SK-N-SH (cell line): ENCODE measurements around the gene MTARC1. TPM values are rescaled to one million over a fixed set of nuclear protein-coding genes. Genes with fewer than 3 reads are reported as not detected.

Experiments
- CTCF ChIA-PET: fragments of 300-600, 350-600 bp; formaldehyde crosslinking; extraction: SDS; loops from one replicate; lab custom pipeline; 2021; lab: Yijun Ruan, JAX
- POLR2A ChIA-PET: fragments of 350-600 bp; sonication (Branson Sonifier 250); formaldehyde crosslinking; extraction: SDS; loops from one replicate; lab custom pipeline; 2020; ENCODE audit warnings: antibody characterized with exemption, inconsistent platforms; lab: Yijun Ruan, JAX
- DNase-seq: peaks from one replicate; pipeline ENCODE4 v3.0.0; 2012
- H2AFZ ChIP-seq: fragments of 200-600 bp; sonication (generic); 2 replicates; pipeline ENCODE4 v1.8.1; 2016; ENCODE audit warnings: antibody characterized with exemption, mild to moderate bottlenecking, low read depth
- H3F3A ChIP-seq: fragments of 200-600 bp; sonication (generic); replicated peaks from 2 replicates; pipeline ENCODE3; 2016; ENCODE audit warnings: antibody characterized with exemption, mild to moderate bottlenecking; ENCODE audit not compliant: insufficient read depth
- H3K27ac ChIP-seq, 2 experiments: fragments of 200-500 bp in 1 of 2; fragments of 200-600 bp in 1 of 2; sonication (Bioruptor generic) in 1 of 2; sonication (generic), shearing (Covaris generic) in 1 of 2; 2 replicates each; pipeline versions ENCODE4 v1.5.1 to v1.6.1; 2014 to 2016; ENCODE audit warnings: low read depth in 2 of 2, inconsistent platforms in 1 of 2, low read length in 1 of 2, mild to moderate bottlenecking in 1 of 2, mixed read lengths in 1 of 2
- H3K27me3 ChIP-seq: fragments of 200-600 bp; sonication (generic), shearing (Covaris generic); 2 replicates; pipeline ENCODE4 v1.6.1; 2016; ENCODE audit warnings: mixed run types; ENCODE audit not compliant: insufficient read depth
- H3K36me3 ChIP-seq, 2 experiments: fragments of 200-500 bp in 1 of 2; fragments of 200-600 bp in 1 of 2; sonication (Bioruptor generic) in 1 of 2; sonication (generic) in 1 of 2; replicated peaks in 1 of 2; 2 replicates each; pipeline versions ENCODE3 to v1.5.1; 2014 to 2016; ENCODE audit warnings: low read length in 1 of 2, mild to moderate bottlenecking in 1 of 2; ENCODE audit not compliant: insufficient read depth in 2 of 2, control insufficient read depth in 1 of 2
- H3K4me1 ChIP-seq, 2 experiments: fragments of 200-500 bp in 1 of 2; fragments of 200-600 bp in 1 of 2; sonication (Bioruptor generic) in 1 of 2; sonication (generic), shearing (Covaris generic) in 1 of 2; 2 replicates each; pipeline versions ENCODE4 v1.5.1 to v1.6.1; 2014 to 2016; ENCODE audit warnings: low read depth in 1 of 2, low read length in 1 of 2, mixed run types in 1 of 2; ENCODE audit not compliant: insufficient read depth in 2 of 2, control insufficient read depth in 1 of 2
- H3K4me2 ChIP-seq: fragments of 200-600 bp; sonication (generic), shearing (Covaris generic); 2 replicates; pipeline ENCODE4 v1.6.1; 2017; ENCODE audit warnings: mixed run types
- H3K4me3 ChIP-seq, 2 experiments: fragments of 200-500 bp in 1 of 2; fragments of 200-600 bp in 1 of 2; sonication (Bioruptor generic) in 1 of 2; sonication (generic), shearing (Covaris generic) in 1 of 2; 2 replicates each; pipeline versions ENCODE4 v1.5.1 to v1.8.1; 2014 to 2016; ENCODE audit warnings: low read depth in 2 of 2, inconsistent platforms in 1 of 2, low read length in 1 of 2, mild to moderate bottlenecking in 1 of 2, mixed read lengths in 1 of 2, moderate library complexity in 1 of 2
- H3K79me2 ChIP-seq: fragments of 200-600 bp; sonication (generic); 2 replicates; pipeline ENCODE4 v1.8.1; 2017; ENCODE audit warnings: mild to moderate bottlenecking; ENCODE audit not compliant: insufficient read depth
- H3K9ac ChIP-seq: fragments of 200-600 bp; sonication (generic); 2 replicates; pipeline ENCODE4 v1.6.1; 2017; ENCODE audit warnings: mixed run types
- H3K9me2 ChIP-seq: fragments of 200-600 bp; sonication (generic); 2 replicates; pipeline ENCODE4 v1.6.1; 2017; ENCODE audit warnings: mixed run types
- H3K9me3 ChIP-seq: fragments of 200-600 bp; sonication (generic); 2 replicates; pipeline ENCODE4 v1.6.1; 2017; ENCODE audit warnings: mixed run types, mild to moderate bottlenecking, moderate library complexity
- H4K20me1 ChIP-seq: fragments of 200-600 bp; sonication (generic); 2 replicates; pipeline ENCODE4 v1.6.1; 2017; ENCODE audit warnings: mild to moderate bottlenecking, mixed run types; ENCODE audit not compliant: insufficient read depth
- CTCF ChIP-seq: fragments of 200-600 bp; sonication (generic); IDR thresholded peaks from 2 replicates; pipeline ENCODE4 v1.6.1; 2017; ENCODE audit warnings: antibody characterized with exemption, mild to moderate bottlenecking, moderate library complexity
- EZH2phosphoT487 ChIP-seq: fragments of 200-600 bp; sonication (generic); IDR thresholded peaks from 2 replicates; pipeline ENCODE4 v1.6.1; 2017; ENCODE audit warnings: low read depth, mixed run types, mild to moderate bottlenecking, antibody characterized with exemption, moderate library complexity, borderline replicate concordance
- FOXM1 ChIP-seq: IDR thresholded peaks from 2 replicates; pipeline ENCODE4 v1.4.0; 2012; ENCODE audit warnings: low read depth, mild to moderate bottlenecking
- GATA2 ChIP-seq: sonication (generic); formaldehyde crosslinking; IDR thresholded peaks from 2 replicates; pipeline ENCODE4 v1.5.0; 2020; ENCODE audit warnings: mild to moderate bottlenecking, missing genetic modification reagents
- PBX3 ChIP-seq: IDR thresholded peaks from 2 replicates; pipeline ENCODE4; 2012
- POLR2AphosphoS5 ChIP-seq: IDR thresholded peaks from 2 replicates; pipeline ENCODE4 v1.6.1; 2012; ENCODE audit warnings: low read depth, low read length
- RCOR1 ChIP-seq: fragments of 150-350 bp; IDR thresholded peaks from 2 replicates; pipeline ENCODE4 v1.6.1; 2017; ENCODE audit warnings: antibody characterized with exemption, low read length
- REST ChIP-seq: IDR thresholded peaks from 2 replicates; pipeline ENCODE4 v1.6.1; 2012; ENCODE audit warnings: mild to moderate bottlenecking, low read depth, low read length, moderate library complexity
- RFX5 ChIP-seq: IDR thresholded peaks from 2 replicates; pipeline ENCODE4 v1.6.1; 2012; ENCODE audit warnings: mild to moderate bottlenecking, improper control_type of control experiment, low read length
- RXRA ChIP-seq: IDR thresholded peaks from 2 replicates; pipeline ENCODE4 v1.4.0; 2012; ENCODE audit warnings: low read depth, mild to moderate bottlenecking, borderline replicate concordance
- SIN3A ChIP-seq: IDR thresholded peaks from 2 replicates; pipeline ENCODE4 v1.6.1; 2012; ENCODE audit warnings: low read depth, mild to moderate bottlenecking, low read length, moderate library complexity, borderline replicate concordance
- ZBTB33 ChIP-seq: IDR thresholded peaks from 2 replicates; pipeline ENCODE4 v1.4.0; 2012; ENCODE audit warnings: low read depth, borderline replicate concordance
- WGBS: methylation state at CpG from one replicate; pipeline ENCODE4 v1.1.6; 2017; ENCODE audit warnings: low lambda C conversion rate; 5-methylcytosine and 5-hydroxymethylcytosine counted together
- polyA plus RNA-seq, 3 experiments: library from polyadenylated mRNA; depleted of rRNA; stranded (reverse); fragments of >200 nt; gene quantifications; 2 replicates each; pipeline ENCODE4 v1.2.3, GENCODE V29; 2012
- TF ChIP-seq, protein P1 (sequence below): fragments of 150-350 bp; IDR thresholded peaks from 2 replicates; pipeline ENCODE4 v1.6.1; 2016; ENCODE audit warnings: mild to moderate bottlenecking, low read depth, low read length
- TF ChIP-seq, protein P2 (sequence below): IDR thresholded peaks from 2 replicates; pipeline ENCODE4 v1.4.0; 2012; ENCODE audit warnings: low read depth, borderline replicate concordance

Gene MTARC1
- polyA plus RNA-seq, 1 of the 3 experiments (the other 2 are of a cell fraction), result 6.1 TPM

GRCh38 chr1:220770245-220770913 is 16.3 kb upstream of the MTARC1 start (continued):
- TF ChIP-seq SIN3A, result no peak
- TF ChIP-seq GATA2 (CRISPR knock-in tag), result no peak
- TF ChIP-seq RFX5, result no peak
- no peak for TF ChIP-seq RXRA
- no peak for TF ChIP-seq EZH2phosphoT487
- TF ChIP-seq, protein P1, sequence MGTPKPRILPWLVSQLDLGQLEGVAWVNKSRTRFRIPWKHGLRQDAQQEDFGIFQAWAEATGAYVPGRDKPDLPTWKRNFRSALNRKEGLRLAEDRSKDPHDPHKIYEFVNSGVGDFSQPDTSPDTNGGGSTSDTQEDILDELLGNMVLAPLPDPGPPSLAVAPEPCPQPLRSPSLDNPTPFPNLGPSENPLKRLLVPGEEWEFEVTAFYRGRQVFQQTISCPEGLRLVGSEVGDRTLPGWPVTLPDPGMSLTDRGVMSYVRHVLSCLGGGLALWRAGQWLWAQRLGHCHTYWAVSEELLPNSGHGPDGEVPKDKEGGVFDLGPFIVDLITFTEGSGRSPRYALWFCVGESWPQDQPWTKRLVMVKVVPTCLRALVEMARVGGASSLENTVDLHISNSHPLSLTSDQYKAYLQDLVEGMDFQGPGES, result no peak
- TF ChIP-seq ZBTB33, result no peak
- TF ChIP-seq, all 33 proteins: peak for 0

GRCh38 chr1:220772846-220773245 is 13.9 kb upstream of the MTARC1 start:
- Histone ChIP-seq H3K4me3 (no peak overlapping the region), H2AFZ (no peak overlapping the region), H3K79me2 (no peaks in the 10 kb centered on the region), H3K36me3 (peaks cover 0 to 11% of the 10 kb centered on the region in 2 experiments), H3K27ac (no peak overlapping the region), H3K4me2 (no peak overlapping the region), H3K9me2 (no peaks in the 10 kb centered on the region), H4K20me1 (no peaks in the 10 kb centered on the region), H3K27me3 (no peaks in the 10 kb centered on the region), H3F3A (no peaks in the 10 kb centered on the region), H3K9ac (no peak overlapping the region), H3K4me1 (no peaks in the 10 kb centered on the region), H3K9me3 (no peaks in the 10 kb centered on the region)
- no peak for DNase-seq
- WGBS, result 96% methylated on average over 4 of the region's 4 CpGs
- POLR2A ChIA-PET, result no interaction called here
- CTCF ChIA-PET, result interaction anchor here (0.8 to 2.1 kb wide), 6 partner anchors 30 to 546 kb away, joined by 3 to 9 read pairs (median 4); no protein-coding TSS in a partner anchor
- TF ChIP-seq POLR2AphosphoS5 (no peak), ZBTB33 (no peak), REST (no peak), FOXM1 (no peak), GATA2 (CRISPR knock-in tag) (no peak), EZH2phosphoT487 (no peak), PBX3 (no peak), CTCF (no peak), RCOR1 (no peak)
- TF ChIP-seq, protein P2, sequence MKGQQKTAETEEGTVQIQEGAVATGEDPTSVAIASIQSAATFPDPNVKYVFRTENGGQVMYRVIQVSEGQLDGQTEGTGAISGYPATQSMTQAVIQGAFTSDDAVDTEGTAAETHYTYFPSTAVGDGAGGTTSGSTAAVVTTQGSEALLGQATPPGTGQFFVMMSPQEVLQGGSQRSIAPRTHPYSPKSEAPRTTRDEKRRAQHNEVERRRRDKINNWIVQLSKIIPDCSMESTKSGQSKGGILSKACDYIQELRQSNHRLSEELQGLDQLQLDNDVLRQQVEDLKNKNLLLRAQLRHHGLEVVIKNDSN, result no peak
